ENCODE data around the gene PLXNB3. TPM values are rescaled to one million over a fixed set of nuclear protein-coding genes. Genes with fewer than 3 reads are reported as not detected.

PLXNB3 gene
- total RNA-seq, 1 experiment from 2014 or later, result 0.16 TPM

DNA sequence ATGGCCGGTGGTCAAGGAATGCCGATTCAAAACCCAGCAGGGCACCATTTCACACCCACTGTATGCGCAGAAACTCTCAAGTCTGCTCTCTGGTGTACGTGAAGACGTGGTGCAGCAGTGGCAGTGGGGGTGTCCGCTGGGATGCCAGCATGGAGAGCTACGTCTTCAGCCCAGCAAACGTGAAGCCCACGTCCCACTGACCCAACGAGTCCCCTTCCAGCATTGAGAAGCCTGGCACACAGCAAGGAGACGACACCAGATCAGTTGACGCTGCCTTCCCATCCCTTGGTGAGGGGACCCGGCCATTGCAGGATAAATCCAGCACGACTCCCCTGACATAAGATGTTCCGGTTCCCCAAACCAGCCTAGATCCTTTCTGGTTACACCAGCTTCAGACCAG, 2.2 kb upstream of the PLXNB3 start:
- H3K27ac Mint-ChIP-seq (ENCODE audit: unreplicated experiment), result no peak overlapping the region
- DNase-seq, result peak in 1 of 2 experiments; percentile 19
- H3K9me3 ChIP-seq, result no peaks in the 10 kb centered on the region
- no peaks in the 10 kb centered on the region for H3K36me3 ChIP-seq (ENCODE audit: control insufficient read depth, insufficient read depth, low read length)
- no peak overlapping the region for H3K4me3 Mint-ChIP-seq (ENCODE audit: unreplicated experiment)
- ChIA-PET POLR2A (no interaction called here), CTCF (interaction anchor here (0.6 kb wide), 2 partner anchors 38 to 75 kb away, joined by 3 read pairs; partner anchors contain the start of gene BCAP31)
- H3K4me1 Mint-ChIP-seq (ENCODE audit: low read depth, unreplicated experiment), result no peaks in the 10 kb centered on the region
- peaks cover 4% of the 10 kb centered on the region for H3K36me3 Mint-ChIP-seq (ENCODE audit: insufficient read depth, unreplicated experiment)
- H3K9me3 Mint-ChIP-seq (ENCODE audit: unreplicated experiment), result no peaks in the 10 kb centered on the region
- no peaks in the 10 kb centered on the region for H3K27me3 Mint-ChIP-seq (ENCODE audit: insufficient read depth, unreplicated experiment)
- H3K27me3 ChIP-seq (replicated peaks; ENCODE audit: control insufficient read depth, insufficient read depth, low read length), result no peaks in the 10 kb centered on the region
- intact Hi-C loops (cut with micrococcal nuclease; ENCODE audit: unreplicated experiment), result no loop called here
- TF ChIP-seq, protein P1, sequence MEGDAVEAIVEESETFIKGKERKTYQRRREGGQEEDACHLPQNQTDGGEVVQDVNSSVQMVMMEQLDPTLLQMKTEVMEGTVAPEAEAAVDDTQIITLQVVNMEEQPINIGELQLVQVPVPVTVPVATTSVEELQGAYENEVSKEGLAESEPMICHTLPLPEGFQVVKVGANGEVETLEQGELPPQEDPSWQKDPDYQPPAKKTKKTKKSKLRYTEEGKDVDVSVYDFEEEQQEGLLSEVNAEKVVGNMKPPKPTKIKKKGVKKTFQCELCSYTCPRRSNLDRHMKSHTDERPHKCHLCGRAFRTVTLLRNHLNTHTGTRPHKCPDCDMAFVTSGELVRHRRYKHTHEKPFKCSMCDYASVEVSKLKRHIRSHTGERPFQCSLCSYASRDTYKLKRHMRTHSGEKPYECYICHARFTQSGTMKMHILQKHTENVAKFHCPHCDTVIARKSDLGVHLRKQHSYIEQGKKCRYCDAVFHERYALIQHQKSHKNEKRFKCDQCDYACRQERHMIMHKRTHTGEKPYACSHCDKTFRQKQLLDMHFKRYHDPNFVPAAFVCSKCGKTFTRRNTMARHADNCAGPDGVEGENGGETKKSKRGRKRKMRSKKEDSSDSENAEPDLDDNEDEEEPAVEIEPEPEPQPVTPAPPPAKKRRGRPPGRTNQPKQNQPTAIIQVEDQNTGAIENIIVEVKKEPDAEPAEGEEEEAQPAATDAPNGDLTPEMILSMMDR (IDR thresholded peaks at IDR 0.05; ENCODE audit: insufficient read depth in 1 of 2, low read depth in 1 of 2, low read length in 1 of 2, severe bottlenecking in 1 of 2, unreplicated experiment in 1 of 2), result no peak
- H3K4me3 ChIP-seq (ENCODE audit: low read depth, low read length), result no peak overlapping the region
- BruUV-seq (replicated peaks), result no TSS peak
- H3K4me1 ChIP-seq, result no peaks in the 10 kb centered on the region

DNA sequence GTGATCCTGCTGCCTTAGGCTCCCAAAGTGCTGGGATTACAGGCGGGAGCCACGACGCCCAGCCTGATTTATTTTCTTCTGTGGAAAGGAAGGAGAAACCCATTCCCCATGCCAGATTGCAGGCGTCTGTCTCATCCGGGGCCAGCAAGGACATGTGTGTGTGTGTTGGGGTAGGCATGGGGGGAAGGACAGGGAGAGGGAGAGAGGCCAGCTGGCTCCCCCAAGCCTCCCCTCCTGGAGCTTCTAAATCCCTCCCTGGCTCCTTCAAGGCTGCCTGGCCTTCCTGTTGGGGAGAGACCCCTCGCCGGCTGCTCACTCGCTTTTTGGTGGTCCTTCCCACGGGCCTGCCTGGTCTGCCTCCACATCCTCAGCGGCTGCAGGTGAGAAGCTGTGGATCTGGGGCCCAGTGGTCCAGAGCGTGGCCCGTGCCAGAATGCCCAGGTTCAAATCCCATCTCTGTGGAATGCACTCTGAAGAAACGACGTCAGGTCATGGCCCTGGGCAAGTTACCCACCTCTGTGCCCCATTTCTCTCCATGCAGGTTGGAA, 1.3 kb upstream of the PLXNB3 start:
- Mint-ChIP-seq H3K4me3 (ENCODE audit: unreplicated experiment) (no peak overlapping the region), H3K4me1 (ENCODE audit: low read depth, unreplicated experiment) (no peaks in the 10 kb centered on the region), H3K36me3 (ENCODE audit: insufficient read depth, unreplicated experiment) (peaks cover 4% of the 10 kb centered on the region), H3K27me3 (ENCODE audit: insufficient read depth, unreplicated experiment) (no peaks in the 10 kb centered on the region), H3K9me3 (ENCODE audit: unreplicated experiment) (no peaks in the 10 kb centered on the region), H3K27ac (ENCODE audit: unreplicated experiment) (no peak overlapping the region)
- Histone ChIP-seq H3K36me3 (ENCODE audit: control insufficient read depth, insufficient read depth, low read length) (no peaks in the 10 kb centered on the region), H3K4me3 (ENCODE audit: low read depth, low read length) (no peak overlapping the region), H3K4me1 (no peaks in the 10 kb centered on the region), H3K27me3 (replicated peaks; ENCODE audit: control insufficient read depth, insufficient read depth, low read length) (no peaks in the 10 kb centered on the region), H3K9me3 (no peaks in the 10 kb centered on the region)
- CTCF ChIA-PET, result no interaction called here
- no peak for DNase-seq
- POLR2A ChIA-PET, result no interaction called here
- intact Hi-C loops (cut with micrococcal nuclease; ENCODE audit: unreplicated experiment), result no loop called here
- TF ChIP-seq, protein P1 (IDR thresholded peaks at IDR 0.05; ENCODE audit: insufficient read depth in 1 of 2, low read depth in 1 of 2, low read length in 1 of 2, severe bottlenecking in 1 of 2, unreplicated experiment in 1 of 2), result no peak
- no TSS peak for BruUV-seq (replicated peaks)

DNA sequence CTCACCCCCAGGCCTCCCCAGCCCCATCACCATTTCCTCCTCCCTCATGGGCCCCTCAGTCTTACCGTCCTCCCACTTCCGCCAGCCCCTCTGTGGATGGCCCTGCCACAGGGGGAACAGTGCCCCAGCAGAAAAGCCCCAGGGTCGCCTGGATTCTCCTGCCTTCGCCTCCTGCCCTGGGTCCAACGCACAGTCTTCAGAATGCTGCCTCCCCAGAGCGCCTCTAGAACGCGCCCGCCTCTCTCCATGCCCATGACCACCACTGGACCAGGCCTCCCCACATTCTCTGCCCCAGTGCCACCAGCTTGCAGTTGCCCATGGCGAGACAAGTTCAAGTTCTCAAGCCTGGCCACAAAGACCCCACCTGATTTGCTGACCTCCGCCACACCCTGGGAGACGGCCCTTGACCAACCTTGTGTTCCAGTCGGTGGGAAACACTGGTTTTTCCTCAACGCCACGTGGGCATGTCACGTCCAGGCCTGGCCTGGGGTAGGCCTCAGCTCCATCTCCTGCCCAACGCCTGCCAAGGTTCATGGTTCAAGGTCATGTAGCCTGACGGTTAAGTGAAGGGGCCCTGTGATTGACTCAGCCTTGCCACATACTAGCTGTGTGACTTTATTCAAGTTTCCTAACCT, 634 bp upstream of the PLXNB3 start:
- intact Hi-C loops (cut with micrococcal nuclease; ENCODE audit: unreplicated experiment), result no loop called here
- CTCF ChIA-PET, result no interaction called here
- Mint-ChIP-seq H3K9me3 (ENCODE audit: unreplicated experiment) (no peaks in the 10 kb centered on the region), H3K4me1 (ENCODE audit: low read depth, unreplicated experiment) (no peaks in the 10 kb centered on the region), H3K27ac (ENCODE audit: unreplicated experiment) (no peak overlapping the region), H3K36me3 (ENCODE audit: insufficient read depth, unreplicated experiment) (peaks cover 4% of the 10 kb centered on the region), H3K27me3 (ENCODE audit: insufficient read depth, unreplicated experiment) (no peaks in the 10 kb centered on the region), H3K4me3 (ENCODE audit: unreplicated experiment) (no peak overlapping the region)
- Histone ChIP-seq H3K4me1 (no peaks in the 10 kb centered on the region), H3K27me3 (replicated peaks; ENCODE audit: control insufficient read depth, insufficient read depth, low read length) (no peaks in the 10 kb centered on the region), H3K36me3 (ENCODE audit: control insufficient read depth, insufficient read depth, low read length) (no peaks in the 10 kb centered on the region), H3K9me3 (no peaks in the 10 kb centered on the region), H3K4me3 (ENCODE audit: low read depth, low read length) (no peak overlapping the region)
- no TSS peak for BruUV-seq (replicated peaks)
- TF ChIP-seq, protein P1 (IDR thresholded peaks at IDR 0.05; ENCODE audit: insufficient read depth in 1 of 2, low read depth in 1 of 2, low read length in 1 of 2, severe bottlenecking in 1 of 2, unreplicated experiment in 1 of 2), result no peak
- DNase-seq, result no peak
- POLR2A ChIA-PET, result no interaction called here
